Neural cell (in vitro differentiated cells): ENCODE measurements around the gene ATXN2. TPM values are rescaled to one million over a fixed set of nuclear protein-coding genes. Genes with fewer than 3 reads are reported as not detected.
A peak's percentile ranks its signal among the peaks of the same experiment; 100 is the strongest.

ENCODE experiments used
- H2AFZ ChIP-seq: fragments of 200-600, 300-800 bp; sonication (generic), shearing (Covaris generic); 2 replicates; pipeline ENCODE4 v1.6.0; 2014; ENCODE audit warnings: low read depth, mild to moderate bottlenecking, antibody characterized with exemption, low read length, moderate library complexity
- H3F3A ChIP-seq: fragments of 200-600 bp; shearing (Covaris generic); 2 replicates; pipeline ENCODE4 v1.6.1; 2016; ENCODE audit warnings: mild to moderate bottlenecking, moderate library complexity, mixed read lengths, antibody characterized with exemption, low read length; ENCODE audit not compliant: insufficient read depth, poor library complexity, severe bottlenecking
- H3K27ac ChIP-seq: fragments of 200-600, 300-800 bp; sonication (generic), shearing (Covaris generic); 2 replicates; pipeline ENCODE4 v1.5.1; 2014; ENCODE audit warnings: mild to moderate bottlenecking, low read length, moderate library complexity
- H3K27me3 ChIP-seq: fragments of 300-800, 200-600 bp; sonication (generic), shearing (Covaris generic); 2 replicates; pipeline ENCODE4 v1.6.0; 2014; ENCODE audit warnings: mild to moderate bottlenecking, low read depth, low read length, moderate library complexity; ENCODE audit not compliant: insufficient read depth
- H3K36me3 ChIP-seq: fragments of 300-800, 200-600 bp; sonication (generic), shearing (Covaris generic); 2 replicates; pipeline ENCODE4 v1.5.1; 2014; ENCODE audit warnings: mild to moderate bottlenecking, antibody characterized with exemption, low read length, moderate library complexity; ENCODE audit not compliant: insufficient read depth
- H3K4me2 ChIP-seq: fragments of 300-800, 200-600 bp; sonication (generic), shearing (Covaris generic); 2 replicates; pipeline ENCODE4 v1.6.0; 2014; ENCODE audit warnings: mild to moderate bottlenecking, low read length
- H3K4me3 ChIP-seq: fragments of 300-800, 200-600 bp; sonication (generic), shearing (Covaris generic); 2 replicates; pipeline ENCODE4 v1.5.1; 2014; ENCODE audit warnings: mild to moderate bottlenecking, low read length, moderate library complexity
- H3K79me2 ChIP-seq: fragments of 200-600 bp; shearing (Covaris generic); replicated peaks from 2 replicates; pipeline ENCODE4 v1.6.0; 2014; ENCODE audit warnings: mild to moderate bottlenecking, low read length, moderate library complexity; ENCODE audit not compliant: insufficient read depth
- H3K9ac ChIP-seq: fragments of 300-800, 200-600 bp; sonication (generic), shearing (Covaris generic); 2 replicates; pipeline ENCODE4 v1.6.1; 2016; ENCODE audit warnings: mild to moderate bottlenecking, low read length, mixed read lengths
- H3K9me2 ChIP-seq: fragments of 200-600 bp; shearing (Covaris generic); 2 replicates; pipeline ENCODE4 v1.6.1; 2016; ENCODE audit warnings: mild to moderate bottlenecking, low read length, mixed read lengths; ENCODE audit not compliant: insufficient read depth
- H3K9me3 ChIP-seq: fragments of 200-600, 300-800 bp; sonication (generic), shearing (Covaris generic); 2 replicates; pipeline ENCODE4 v1.6.1; 2016; ENCODE audit warnings: mild to moderate bottlenecking, mixed run types, low read length, moderate library complexity, mixed read lengths
- H4K20me1 ChIP-seq: fragments of 200-600 bp; shearing (Covaris generic); 2 replicates; pipeline ENCODE4 v1.6.1; 2016; ENCODE audit warnings: mild to moderate bottlenecking, mixed run types; ENCODE audit not compliant: insufficient read depth
- EP300 ChIP-seq: fragments of 450-650 bp; conservative IDR thresholded peaks from 2 replicates; pipeline ENCODE4 v1.6.1; 2014; ENCODE audit warnings: antibody characterized with exemption, mild to moderate bottlenecking, moderate library complexity; ENCODE audit not compliant: poor library complexity, severe bottlenecking
- EZH2 ChIP-seq: fragments of 200-600, 300-800 bp; shearing (Covaris generic), sonication (generic); IDR thresholded peaks from 2 replicates; pipeline ENCODE4 v1.6.1; 2014; ENCODE audit warnings: antibody characterized with exemption, low read length, borderline replicate concordance, mild to moderate bottlenecking; ENCODE audit not compliant: insufficient read depth, poor library complexity, severe bottlenecking
- MXI1 ChIP-seq: fragments of 450-650 bp; conservative IDR thresholded peaks from 2 replicates; pipeline ENCODE4 v1.6.1; 2014; ENCODE audit warnings: antibody characterized with exemption, mild to moderate bottlenecking; ENCODE audit not compliant: poor library complexity, severe bottlenecking
- POLR2AphosphoS5 ChIP-seq: IDR thresholded peaks from 2 replicates; pipeline ENCODE4 v1.6.1; 2012
- RAD21 ChIP-seq: fragments of 450-650 bp; conservative IDR thresholded peaks from 2 replicates; pipeline ENCODE4 v1.6.1; 2014; ENCODE audit warnings: antibody characterized with exemption, mild to moderate bottlenecking, moderate library complexity
- SMC3 ChIP-seq: fragments of 450-650 bp; conservative IDR thresholded peaks from 2 replicates; pipeline ENCODE4 v1.6.1; 2014; ENCODE audit warnings: antibody characterized with exemption, mild to moderate bottlenecking, moderate library complexity; ENCODE audit not compliant: poor library complexity
- TAF1 ChIP-seq: IDR thresholded peaks from 2 replicates; pipeline ENCODE4 v1.6.1; 2012; ENCODE audit warnings: low read depth
- polyA plus RNA-seq: library from polyadenylated mRNA; depleted of rRNA; stranded (reverse); fragments of >200 nt; gene quantifications from 2 replicates; pipeline ENCODE4 v1.2.3, GENCODE V29; 2014
- TF ChIP-seq, protein P1 (sequence below): fragments of 450-650 bp; IDR thresholded peaks from 2 replicates; pipeline ENCODE4 v1.5.1; 2014; ENCODE audit warnings: antibody characterized with exemption, mild to moderate bottlenecking, moderate library complexity; ENCODE audit not compliant: poor library complexity, severe bottlenecking
- TF ChIP-seq, protein P2 (sequence below): IDR thresholded peaks from 2 replicates; pipeline ENCODE4 v1.6.1; 2012; ENCODE audit warnings: borderline replicate concordance

Gene ATXN2
- polyA plus RNA-seq, 1 donor from 2014 or later, result 12.6 TPM

DNA sequence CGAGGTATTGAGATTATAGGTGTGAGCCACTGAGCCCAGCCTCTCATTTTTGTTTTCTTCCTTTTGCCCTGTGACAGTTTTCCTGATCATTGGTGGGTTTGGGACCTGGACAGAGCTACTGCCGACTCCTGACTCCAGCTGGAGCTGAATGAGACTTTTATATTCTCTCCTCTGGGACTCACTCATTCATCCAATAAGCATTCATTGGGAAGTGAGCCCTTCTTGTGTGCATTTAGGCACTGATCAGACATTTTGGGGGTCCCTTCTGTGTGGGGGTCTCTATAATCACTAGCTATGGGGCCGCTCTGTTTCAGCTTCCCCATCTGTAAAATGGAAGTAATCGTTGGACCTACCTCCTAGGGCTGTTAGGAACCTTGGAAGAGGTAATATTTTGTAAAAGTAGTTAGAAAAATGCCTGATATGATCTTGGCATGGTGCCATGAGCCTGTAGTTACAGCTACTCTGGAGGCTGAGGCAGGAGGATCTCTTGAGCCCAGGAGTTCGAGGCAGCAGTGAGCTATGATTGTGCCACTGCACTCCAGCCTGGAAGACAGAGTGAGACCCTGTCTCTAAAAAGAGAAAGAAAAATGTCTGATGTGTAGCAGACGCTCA, 186.2 kb downstream of the ATXN2 start:
- no peaks in the 10 kb centered on the region for H3K27me3 ChIP-seq
- no peak overlapping the region for H3K4me2 ChIP-seq
- no peaks in the 10 kb centered on the region for H3K79me2 ChIP-seq
- no peaks in the 10 kb centered on the region for H3F3A ChIP-seq
- H3K9me3 ChIP-seq, result no peaks in the 10 kb centered on the region
- no peaks in the 10 kb centered on the region for H3K36me3 ChIP-seq
- no peak overlapping the region for H3K4me3 ChIP-seq
- H3K9me2 ChIP-seq, result no peaks in the 10 kb centered on the region
- H4K20me1 ChIP-seq, result no peaks in the 10 kb centered on the region
- H2AFZ ChIP-seq, result no peak overlapping the region
- TF ChIP-seq TAF1 (no peak), SMC3 (no peak), EZH2 (no peak), EP300 (no peak), MXI1 (no peak), POLR2AphosphoS5 (no peak), RAD21 (no peak)
- TF ChIP-seq, protein P1, sequence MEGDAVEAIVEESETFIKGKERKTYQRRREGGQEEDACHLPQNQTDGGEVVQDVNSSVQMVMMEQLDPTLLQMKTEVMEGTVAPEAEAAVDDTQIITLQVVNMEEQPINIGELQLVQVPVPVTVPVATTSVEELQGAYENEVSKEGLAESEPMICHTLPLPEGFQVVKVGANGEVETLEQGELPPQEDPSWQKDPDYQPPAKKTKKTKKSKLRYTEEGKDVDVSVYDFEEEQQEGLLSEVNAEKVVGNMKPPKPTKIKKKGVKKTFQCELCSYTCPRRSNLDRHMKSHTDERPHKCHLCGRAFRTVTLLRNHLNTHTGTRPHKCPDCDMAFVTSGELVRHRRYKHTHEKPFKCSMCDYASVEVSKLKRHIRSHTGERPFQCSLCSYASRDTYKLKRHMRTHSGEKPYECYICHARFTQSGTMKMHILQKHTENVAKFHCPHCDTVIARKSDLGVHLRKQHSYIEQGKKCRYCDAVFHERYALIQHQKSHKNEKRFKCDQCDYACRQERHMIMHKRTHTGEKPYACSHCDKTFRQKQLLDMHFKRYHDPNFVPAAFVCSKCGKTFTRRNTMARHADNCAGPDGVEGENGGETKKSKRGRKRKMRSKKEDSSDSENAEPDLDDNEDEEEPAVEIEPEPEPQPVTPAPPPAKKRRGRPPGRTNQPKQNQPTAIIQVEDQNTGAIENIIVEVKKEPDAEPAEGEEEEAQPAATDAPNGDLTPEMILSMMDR, result no peak
- TF ChIP-seq, protein P2, sequence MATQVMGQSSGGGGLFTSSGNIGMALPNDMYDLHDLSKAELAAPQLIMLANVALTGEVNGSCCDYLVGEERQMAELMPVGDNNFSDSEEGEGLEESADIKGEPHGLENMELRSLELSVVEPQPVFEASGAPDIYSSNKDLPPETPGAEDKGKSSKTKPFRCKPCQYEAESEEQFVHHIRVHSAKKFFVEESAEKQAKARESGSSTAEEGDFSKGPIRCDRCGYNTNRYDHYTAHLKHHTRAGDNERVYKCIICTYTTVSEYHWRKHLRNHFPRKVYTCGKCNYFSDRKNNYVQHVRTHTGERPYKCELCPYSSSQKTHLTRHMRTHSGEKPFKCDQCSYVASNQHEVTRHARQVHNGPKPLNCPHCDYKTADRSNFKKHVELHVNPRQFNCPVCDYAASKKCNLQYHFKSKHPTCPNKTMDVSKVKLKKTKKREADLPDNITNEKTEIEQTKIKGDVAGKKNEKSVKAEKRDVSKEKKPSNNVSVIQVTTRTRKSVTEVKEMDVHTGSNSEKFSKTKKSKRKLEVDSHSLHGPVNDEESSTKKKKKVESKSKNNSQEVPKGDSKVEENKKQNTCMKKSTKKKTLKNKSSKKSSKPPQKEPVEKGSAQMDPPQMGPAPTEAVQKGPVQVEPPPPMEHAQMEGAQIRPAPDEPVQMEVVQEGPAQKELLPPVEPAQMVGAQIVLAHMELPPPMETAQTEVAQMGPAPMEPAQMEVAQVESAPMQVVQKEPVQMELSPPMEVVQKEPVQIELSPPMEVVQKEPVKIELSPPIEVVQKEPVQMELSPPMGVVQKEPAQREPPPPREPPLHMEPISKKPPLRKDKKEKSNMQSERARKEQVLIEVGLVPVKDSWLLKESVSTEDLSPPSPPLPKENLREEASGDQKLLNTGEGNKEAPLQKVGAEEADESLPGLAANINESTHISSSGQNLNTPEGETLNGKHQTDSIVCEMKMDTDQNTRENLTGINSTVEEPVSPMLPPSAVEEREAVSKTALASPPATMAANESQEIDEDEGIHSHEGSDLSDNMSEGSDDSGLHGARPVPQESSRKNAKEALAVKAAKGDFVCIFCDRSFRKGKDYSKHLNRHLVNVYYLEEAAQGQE, result no peak
- no peak overlapping the region for H3K9ac ChIP-seq
- H3K27ac ChIP-seq, result peak overlapping the region; percentile 45

DNA sequence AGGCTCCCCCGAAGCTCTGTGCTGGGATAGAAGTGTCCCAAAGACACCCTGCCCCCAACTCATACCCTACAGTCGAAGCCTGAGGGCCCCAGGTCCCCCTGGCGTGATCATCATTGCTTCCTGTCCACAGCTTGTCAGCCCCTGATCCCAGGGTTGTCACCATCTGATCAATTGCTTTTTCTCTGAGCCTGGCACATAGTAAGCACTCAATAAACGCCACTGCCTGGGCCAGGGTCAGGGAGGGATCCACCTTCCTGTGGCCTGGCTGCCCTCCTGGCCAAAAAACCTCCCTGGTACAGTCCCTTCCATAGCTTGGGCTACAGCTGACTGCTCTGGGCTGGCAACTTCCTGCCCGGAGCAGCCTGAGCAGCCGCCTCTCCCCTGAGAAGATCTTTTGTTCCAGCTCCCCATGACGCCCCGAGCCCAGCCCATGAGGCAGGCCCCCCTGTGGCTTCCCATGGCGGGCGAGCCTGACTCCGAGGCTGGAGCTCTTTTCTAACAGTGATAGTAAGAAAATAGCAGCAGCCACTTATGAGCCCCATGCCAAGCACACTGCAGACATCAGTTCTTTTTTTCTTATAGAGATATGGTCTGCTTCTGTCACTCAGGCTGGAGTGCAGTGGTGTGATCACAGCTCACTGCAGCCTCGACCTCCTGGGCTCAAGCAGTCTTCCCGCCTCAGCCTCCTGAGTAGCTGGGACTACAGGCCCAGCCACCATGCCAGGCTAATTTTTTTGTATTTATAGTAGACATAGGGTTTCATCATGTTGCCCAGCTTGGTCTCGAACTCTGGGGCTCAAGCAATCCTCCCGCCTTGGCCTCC, 186.9 kb downstream of the ATXN2 start:
- no peaks in the 10 kb centered on the region for H3K9me2 ChIP-seq
- H3K9me3 ChIP-seq, result no peaks in the 10 kb centered on the region
- H3K79me2 ChIP-seq, result no peaks in the 10 kb centered on the region
- H3K9ac ChIP-seq, result no peak overlapping the region
- TF ChIP-seq POLR2AphosphoS5, result no peak
- no peak for TF ChIP-seq EZH2
- TF ChIP-seq MXI1, result no peak
- TF ChIP-seq TAF1, result no peak
- TF ChIP-seq EP300, result no peak
- TF ChIP-seq, protein P1, result no peak
- no peak for TF ChIP-seq RAD21
- no peak for TF ChIP-seq SMC3
- TF ChIP-seq, protein P2, result no peak
- H3K27ac ChIP-seq, result peak overlapping the region; percentile 45
- no peak overlapping the region for H3K4me2 ChIP-seq
- no peak overlapping the region for H2AFZ ChIP-seq
- H4K20me1 ChIP-seq, result no peaks in the 10 kb centered on the region
- H3K36me3 ChIP-seq, result no peaks in the 10 kb centered on the region
- no peaks in the 10 kb centered on the region for H3K27me3 ChIP-seq
- H3F3A ChIP-seq, result no peaks in the 10 kb centered on the region
- H3K4me3 ChIP-seq, result no peak overlapping the region
